ENCODE results near the gene AOC3. TPM values are rescaled to one million over a fixed set of nuclear protein-coding genes. Genes with fewer than 3 reads are reported as not detected.

Gene AOC3
- total and polyA plus RNA-seq, 2 of the 13 experiments (the other 11 are each of a cell fraction or from before 2014, with no cell fraction given): 8.7 to 51.7 TPM

- TF ChIP-seq TRAFD1 (CRISPR knock-in tag; IDR thresholded peaks at IDR 0.05; ENCODE audit: borderline replicate concordance): no peak
- no peak for TF ChIP-seq ZNF7 (CRISPR knock-in tag; IDR thresholded peaks at IDR 0.05)
- TF ChIP-seq ATF6 (CRISPR knock-in tag; conservative IDR thresholded peaks at IDR 0.05): no peak
- TF ChIP-seq FOXA3 (CRISPR knock-in tag; IDR thresholded peaks at IDR 0.05): peak; percentile 45
- no peak for TF ChIP-seq ZNF451 (CRISPR knock-in tag; IDR thresholded peaks at IDR 0.05)
- TF ChIP-seq KLF15 (CRISPR knock-in tag; IDR thresholded peaks at IDR 0.05; ENCODE audit: borderline replicate concordance): no peak
- no peak for TF ChIP-seq MED13 (CRISPR knock-in tag; IDR thresholded peaks at IDR 0.05)
- no peak for TF ChIP-seq KLF16 (CRISPR knock-in tag; IDR thresholded peaks at IDR 0.05)
- no peak for TF ChIP-seq AFF4 (CRISPR knock-in tag; IDR thresholded peaks at IDR 0.05)
- no peak for TF ChIP-seq ZFP90 (CRISPR knock-in tag; IDR thresholded peaks at IDR 0.05; ENCODE audit: borderline replicate concordance)
- TF ChIP-seq ZNF703 (CRISPR knock-in tag; IDR thresholded peaks at IDR 0.05; ENCODE audit: borderline replicate concordance): no peak
- no peak for TF ChIP-seq ZNF33A (CRISPR knock-in tag; IDR thresholded peaks at IDR 0.05; ENCODE audit: borderline replicate concordance)
- TF ChIP-seq TFDP2 (CRISPR knock-in tag; IDR thresholded peaks at IDR 0.05): no peak
- TF ChIP-seq PATZ1 (CRISPR knock-in tag; IDR thresholded peaks at IDR 0.05): peak; percentile 81
- TF ChIP-seq ZBTB34 (CRISPR knock-in tag; IDR thresholded peaks at IDR 0.05): peak; percentile 84; the same call in 1 of the 2 replicates
Observed at GRCh38 chr17:42803074-42803883, 47.7 kb upstream of the AOC3 start (continued).

Measured in HepG2 (cell line).